ENCODE results near the gene ACP7. TPM values are rescaled to one million over a fixed set of nuclear protein-coding genes. Genes with fewer than 3 reads are reported as not detected.

The ACP7 gene
- total RNA-seq, 1 donor from 2014 or later, result 0.46 TPM

GRCh38 chr19:39154100-39154628 lies 70.0 kb downstream of the ACP7 start:
- Mint-ChIP-seq H3K9me3 (ENCODE audit: unreplicated experiment) (no peaks in the 10 kb centered on the region), H3K36me3 (ENCODE audit: low read depth, unreplicated experiment) (peaks cover 8% of the 10 kb centered on the region), H3K27ac (ENCODE audit: unreplicated experiment) (peak overlapping the region; percentile 61), H3K27me3 (ENCODE audit: unreplicated experiment) (peaks cover 8% of the 10 kb centered on the region), H3K4me1 (ENCODE audit: unreplicated experiment) (peaks cover 27% of the 10 kb centered on the region), H3K4me3 (ENCODE audit: unreplicated experiment) (peak overlapping the region; percentile 40)
- DNase-seq (ENCODE audit: low spot score), result no peak
- TF ChIP-seq, protein P1, sequence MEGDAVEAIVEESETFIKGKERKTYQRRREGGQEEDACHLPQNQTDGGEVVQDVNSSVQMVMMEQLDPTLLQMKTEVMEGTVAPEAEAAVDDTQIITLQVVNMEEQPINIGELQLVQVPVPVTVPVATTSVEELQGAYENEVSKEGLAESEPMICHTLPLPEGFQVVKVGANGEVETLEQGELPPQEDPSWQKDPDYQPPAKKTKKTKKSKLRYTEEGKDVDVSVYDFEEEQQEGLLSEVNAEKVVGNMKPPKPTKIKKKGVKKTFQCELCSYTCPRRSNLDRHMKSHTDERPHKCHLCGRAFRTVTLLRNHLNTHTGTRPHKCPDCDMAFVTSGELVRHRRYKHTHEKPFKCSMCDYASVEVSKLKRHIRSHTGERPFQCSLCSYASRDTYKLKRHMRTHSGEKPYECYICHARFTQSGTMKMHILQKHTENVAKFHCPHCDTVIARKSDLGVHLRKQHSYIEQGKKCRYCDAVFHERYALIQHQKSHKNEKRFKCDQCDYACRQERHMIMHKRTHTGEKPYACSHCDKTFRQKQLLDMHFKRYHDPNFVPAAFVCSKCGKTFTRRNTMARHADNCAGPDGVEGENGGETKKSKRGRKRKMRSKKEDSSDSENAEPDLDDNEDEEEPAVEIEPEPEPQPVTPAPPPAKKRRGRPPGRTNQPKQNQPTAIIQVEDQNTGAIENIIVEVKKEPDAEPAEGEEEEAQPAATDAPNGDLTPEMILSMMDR (IDR thresholded peaks at IDR 0.05; ENCODE audit: unreplicated experiment), result no peak

DNA sequence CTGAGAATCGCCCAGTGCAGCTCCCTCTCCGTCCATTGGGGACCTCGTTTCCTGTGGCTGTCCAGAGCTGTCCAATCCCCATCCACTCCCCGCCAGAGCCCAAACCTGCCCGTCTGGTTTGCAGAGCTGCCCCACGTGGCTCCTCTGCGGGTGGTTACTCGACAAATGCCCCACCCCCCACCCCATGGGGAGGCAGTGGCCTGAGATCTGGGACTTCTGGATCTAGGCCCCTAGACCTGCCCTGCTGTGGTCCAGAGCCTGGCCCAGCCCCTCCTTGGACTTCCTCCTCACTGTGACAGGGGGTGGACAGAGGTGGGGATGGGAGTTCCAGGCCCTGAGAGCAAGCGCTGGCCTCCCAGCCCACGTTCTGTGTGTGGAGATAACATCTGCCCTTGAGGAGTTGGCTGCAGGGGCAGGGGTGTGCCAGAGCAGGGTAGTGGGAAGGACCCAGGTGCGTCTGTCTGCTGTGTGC lies 70.5 kb downstream of the ACP7 start:
- DNase-seq (ENCODE audit: low spot score), result no peak
- Mint-ChIP-seq H3K9me3 (ENCODE audit: unreplicated experiment) (no peaks in the 10 kb centered on the region), H3K27ac (ENCODE audit: unreplicated experiment) (no peak overlapping the region), H3K27me3 (ENCODE audit: unreplicated experiment) (peaks cover 8% of the 10 kb centered on the region), H3K36me3 (ENCODE audit: low read depth, unreplicated experiment) (peaks cover 8% of the 10 kb centered on the region), H3K4me3 (ENCODE audit: unreplicated experiment) (no peak overlapping the region), H3K4me1 (ENCODE audit: unreplicated experiment) (peaks cover 29% of the 10 kb centered on the region)
- TF ChIP-seq, protein P1 (IDR thresholded peaks at IDR 0.05; ENCODE audit: unreplicated experiment), result no peak

DNA sequence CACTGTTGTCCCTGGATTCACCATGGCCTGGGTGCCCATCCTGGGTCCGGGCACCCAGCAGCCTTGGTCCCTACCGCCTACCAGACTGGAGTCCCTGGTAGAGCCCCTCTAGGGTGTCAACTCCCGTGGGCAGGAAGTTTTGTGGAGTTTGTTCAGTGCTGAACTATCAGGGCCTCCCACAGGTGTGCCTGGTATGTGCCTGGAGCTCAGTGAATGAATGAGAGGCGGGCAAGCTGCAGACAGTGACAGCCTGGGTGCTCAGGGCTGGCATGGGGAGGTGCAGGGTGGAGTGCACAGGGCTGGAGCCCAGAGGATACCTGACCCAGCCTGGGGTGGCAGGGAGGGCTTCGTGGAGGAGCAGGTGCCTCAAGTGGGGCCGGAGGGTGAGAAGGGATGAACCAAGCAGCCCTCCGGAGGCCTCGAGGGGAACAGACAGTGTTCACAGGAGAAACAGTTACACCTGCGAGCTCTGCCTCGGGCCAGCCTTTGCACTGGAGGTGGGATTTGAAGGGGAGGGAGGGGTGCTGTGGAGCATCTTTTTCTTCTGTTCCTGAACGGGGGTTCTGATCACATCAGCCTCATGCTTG lies 71.0 kb downstream of the ACP7 start:
- Mint-ChIP-seq H3K4me3 (ENCODE audit: unreplicated experiment) (no peak overlapping the region), H3K4me1 (ENCODE audit: unreplicated experiment) (peaks cover 31% of the 10 kb centered on the region), H3K36me3 (ENCODE audit: low read depth, unreplicated experiment) (peaks cover 8% of the 10 kb centered on the region), H3K9me3 (ENCODE audit: unreplicated experiment) (no peaks in the 10 kb centered on the region), H3K27ac (ENCODE audit: unreplicated experiment) (no peak overlapping the region), H3K27me3 (ENCODE audit: unreplicated experiment) (peaks cover 8% of the 10 kb centered on the region)
- DNase-seq (ENCODE audit: low spot score), result no peak
- TF ChIP-seq, protein P1 (IDR thresholded peaks at IDR 0.05; ENCODE audit: unreplicated experiment), result no peak

GRCh38 chr19:39155741-39156140 lies 71.6 kb downstream of the ACP7 start:
- DNase-seq (ENCODE audit: low spot score), result no peak
- no peaks in the 10 kb centered on the region for H3K9me3 Mint-ChIP-seq (ENCODE audit: unreplicated experiment)
- H3K4me1 Mint-ChIP-seq (ENCODE audit: unreplicated experiment), result peaks cover 37% of the 10 kb centered on the region
- peaks cover 11% of the 10 kb centered on the region for H3K27me3 Mint-ChIP-seq (ENCODE audit: unreplicated experiment)
- no peak overlapping the region for H3K27ac Mint-ChIP-seq (ENCODE audit: unreplicated experiment)
- peaks cover 11% of the 10 kb centered on the region for H3K36me3 Mint-ChIP-seq (ENCODE audit: low read depth, unreplicated experiment)
- TF ChIP-seq, protein P1 (IDR thresholded peaks at IDR 0.05; ENCODE audit: unreplicated experiment), result no peak
- no peak overlapping the region for H3K4me3 Mint-ChIP-seq (ENCODE audit: unreplicated experiment)
